Measurements from ENCODE around the gene MTHFSD. TPM values are rescaled to one million over a fixed set of nuclear protein-coding genes. Genes with fewer than 3 reads are reported as not detected.

MTHFSD gene
- total RNA-seq, 1 experiment from 2014 or later, result 47.8 TPM

- no peak for DNase-seq
- Mint-ChIP-seq H3K4me1 (ENCODE audit: low read depth, unreplicated experiment) (no peaks in the 10 kb centered on the region), H3K27me3 (ENCODE audit: unreplicated experiment) (peaks cover 99% of the 10 kb centered on the region), H3K27ac (ENCODE audit: unreplicated experiment) (no peak overlapping the region), H3K36me3 (ENCODE audit: insufficient read depth, unreplicated experiment) (no peaks in the 10 kb centered on the region), H3K9me3 (ENCODE audit: low read depth, unreplicated experiment) (no peaks in the 10 kb centered on the region), H3K4me3 (ENCODE audit: low read depth, unreplicated experiment) (no peak overlapping the region)
- intact Hi-C loops (cut with micrococcal nuclease; ENCODE audit: unreplicated experiment), result no loop called here
- CTCF ChIA-PET, result no interaction called here
- BruUV-seq (replicated peaks), result no TSS peak
- no peak for TF ChIP-seq CTCF (IDR thresholded peaks at IDR 0.05; ENCODE audit: unreplicated experiment)
Measured at GRCh38 chr16:86495756-86496261, 59.2 kb downstream of the MTHFSD start.

GRCh38 chr16:86495357-86495701, 59.7 kb downstream of the MTHFSD start:
- Mint-ChIP-seq H3K9me3 (ENCODE audit: low read depth, unreplicated experiment) (no peaks in the 10 kb centered on the region), H3K36me3 (ENCODE audit: insufficient read depth, unreplicated experiment) (no peaks in the 10 kb centered on the region), H3K4me3 (ENCODE audit: low read depth, unreplicated experiment) (no peak overlapping the region), H3K27me3 (ENCODE audit: unreplicated experiment) (peaks cover 99% of the 10 kb centered on the region), H3K4me1 (ENCODE audit: low read depth, unreplicated experiment) (no peaks in the 10 kb centered on the region), H3K27ac (ENCODE audit: unreplicated experiment) (no peak overlapping the region)
- no peak for DNase-seq
- intact Hi-C loops (cut with micrococcal nuclease; ENCODE audit: unreplicated experiment), result no loop called here
- CTCF ChIA-PET, result no interaction called here
- no peak for TF ChIP-seq CTCF (IDR thresholded peaks at IDR 0.05; ENCODE audit: unreplicated experiment)
- BruUV-seq (replicated peaks), result no TSS peak

- no peaks in the 10 kb centered on the region for H3K9me3 Mint-ChIP-seq (ENCODE audit: low read depth, unreplicated experiment)
- no peak for DNase-seq
- intact Hi-C loops (cut with micrococcal nuclease; ENCODE audit: unreplicated experiment), result no loop called here
- H3K27me3 Mint-ChIP-seq (ENCODE audit: unreplicated experiment), result peaks cover 99% of the 10 kb centered on the region
- no peak for TF ChIP-seq CTCF (IDR thresholded peaks at IDR 0.05; ENCODE audit: unreplicated experiment)
- no peak overlapping the region for H3K27ac Mint-ChIP-seq (ENCODE audit: unreplicated experiment)
- no peak overlapping the region for H3K4me3 Mint-ChIP-seq (ENCODE audit: low read depth, unreplicated experiment)
- BruUV-seq (replicated peaks), result no TSS peak
- CTCF ChIA-PET, result no interaction called here
- no peaks in the 10 kb centered on the region for H3K36me3 Mint-ChIP-seq (ENCODE audit: insufficient read depth, unreplicated experiment)
- H3K4me1 Mint-ChIP-seq (ENCODE audit: low read depth, unreplicated experiment), result no peaks in the 10 kb centered on the region
Measured at GRCh38 chr16:86494565-86495356, 60.3 kb downstream of the MTHFSD start.

- no peaks in the 10 kb centered on the region for H3K9me3 Mint-ChIP-seq (ENCODE audit: low read depth, unreplicated experiment)
- TF ChIP-seq CTCF (IDR thresholded peaks at IDR 0.05; ENCODE audit: unreplicated experiment), result no peak
- BruUV-seq (replicated peaks), result no TSS peak
- H3K27me3 Mint-ChIP-seq (ENCODE audit: unreplicated experiment), result peaks cover 99% of the 10 kb centered on the region
- H3K4me1 Mint-ChIP-seq (ENCODE audit: low read depth, unreplicated experiment), result no peaks in the 10 kb centered on the region
- intact Hi-C loops (cut with micrococcal nuclease; ENCODE audit: unreplicated experiment), result no loop called here
- no peak for DNase-seq
- no peak overlapping the region for H3K4me3 Mint-ChIP-seq (ENCODE audit: low read depth, unreplicated experiment)
- H3K36me3 Mint-ChIP-seq (ENCODE audit: insufficient read depth, unreplicated experiment), result no peaks in the 10 kb centered on the region
- no peak overlapping the region for H3K27ac Mint-ChIP-seq (ENCODE audit: unreplicated experiment)
- CTCF ChIA-PET, result interaction anchor here (0.6 kb wide), 1 partner anchor 360 kb away, joined by 3 read pairs; no protein-coding TSS in a partner anchor
Measured at GRCh38 chr16:86494039-86494564, 60.9 kb downstream of the MTHFSD start.

Data from Calu3 (cell line).